Stimulated activated CD4-positive, alpha-beta T cell treated with anti-CD3 and anti-CD28 coated beads, Interleukin-1b, Interleukin-23, amount 100 ng/mL, for 24 hours (primary cell): Measurements from ENCODE around the gene CYP4F12.

Source experiments
- DNase-seq, 4 experiments: peaks; one replicate each; pipeline ENCODE4 v3.0.0-alpha.2; 2020; ENCODE audit warnings: low read depth in 4 of 4, low spot score in 1 of 4

CYP4F12 gene

GRCh38 chr19:15672580-15673175, at the start of gene CYP4F12:
CYP4F12 (plus strand) TSS chr19:15673087; CDS start chr19:15673530, 443 bp downstream.
- DNase-seq = no peak

DNA sequence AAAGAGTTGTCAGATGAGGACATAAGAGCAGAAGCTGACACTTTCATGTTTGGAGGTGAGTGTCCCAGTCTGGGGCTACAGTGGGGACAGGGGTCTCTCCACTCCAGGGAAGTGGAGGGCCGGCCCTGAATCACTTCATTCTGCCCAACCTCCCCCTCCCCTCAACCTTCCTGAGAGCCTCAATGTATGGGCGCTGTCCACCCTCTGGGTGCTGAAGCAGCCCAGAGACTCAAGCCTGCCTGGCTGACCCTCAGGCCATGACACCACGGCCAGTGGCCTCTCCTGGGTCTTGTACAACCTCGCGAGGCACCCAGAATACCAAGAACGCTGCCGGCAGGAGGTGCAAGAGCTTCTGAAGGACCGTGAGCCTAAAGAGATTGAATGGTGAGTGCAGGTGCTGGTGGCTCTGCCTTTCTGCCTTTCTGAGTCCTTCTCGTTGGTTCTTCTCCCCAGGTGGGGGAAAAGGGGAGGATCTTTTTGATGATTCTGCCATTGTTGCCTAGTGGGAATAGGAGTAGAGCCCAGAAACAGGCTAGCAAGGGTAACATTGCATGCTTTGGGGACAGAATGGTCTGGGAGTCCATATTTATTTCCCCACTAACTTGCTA, 49.1 kb upstream of the CYP4F12 start:
- no peak for DNase-seq

- DNase-seq = no peak
Measured at GRCh38 chr19:15628236-15629002, 44.5 kb upstream of the CYP4F12 start.

DNA sequence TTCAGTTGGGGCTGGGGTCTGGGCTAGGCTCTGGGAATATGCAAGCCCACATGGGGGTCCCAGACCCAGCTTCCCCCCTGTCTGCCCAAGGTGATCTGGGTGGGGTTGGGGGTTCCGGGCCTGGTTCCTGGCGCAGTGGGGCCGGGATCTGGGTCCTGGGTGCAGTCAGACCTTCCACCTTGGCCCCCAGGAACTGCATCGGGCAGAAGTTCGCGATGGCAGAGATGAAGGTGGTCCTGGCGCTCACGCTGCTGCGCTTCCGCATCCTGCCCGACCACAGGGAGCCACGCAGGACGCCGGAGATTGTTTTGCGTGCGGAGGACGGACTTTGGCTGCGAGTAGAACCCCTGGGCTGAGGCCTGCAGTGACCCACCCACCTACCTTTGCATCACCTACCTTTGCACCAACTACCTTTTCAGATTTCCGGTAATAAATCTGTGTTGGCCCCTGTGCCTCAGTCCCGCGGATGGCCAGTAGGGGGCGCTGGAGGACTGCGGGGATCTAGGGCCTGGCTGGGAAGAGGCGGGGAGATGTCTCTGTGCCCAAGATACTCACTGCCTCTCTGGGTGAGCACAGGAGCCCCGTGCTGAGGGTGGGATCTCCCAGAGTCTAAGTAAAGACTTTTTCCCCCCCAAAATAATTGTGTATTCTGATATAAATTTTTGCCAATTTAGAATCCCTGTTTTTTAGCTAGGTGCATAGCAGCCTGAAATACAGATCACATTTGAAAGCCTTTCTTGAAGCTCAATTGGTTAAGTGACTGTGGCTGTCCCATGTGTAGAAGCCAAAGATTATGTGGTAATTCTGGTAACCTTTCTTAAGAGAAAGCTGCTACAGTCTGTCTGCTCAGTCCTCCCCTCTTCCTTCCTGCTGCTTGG, 43.6 kb upstream of the CYP4F12 start:
- peak; percentile 74 to 96 (median 86) for DNase-seq

DNA sequence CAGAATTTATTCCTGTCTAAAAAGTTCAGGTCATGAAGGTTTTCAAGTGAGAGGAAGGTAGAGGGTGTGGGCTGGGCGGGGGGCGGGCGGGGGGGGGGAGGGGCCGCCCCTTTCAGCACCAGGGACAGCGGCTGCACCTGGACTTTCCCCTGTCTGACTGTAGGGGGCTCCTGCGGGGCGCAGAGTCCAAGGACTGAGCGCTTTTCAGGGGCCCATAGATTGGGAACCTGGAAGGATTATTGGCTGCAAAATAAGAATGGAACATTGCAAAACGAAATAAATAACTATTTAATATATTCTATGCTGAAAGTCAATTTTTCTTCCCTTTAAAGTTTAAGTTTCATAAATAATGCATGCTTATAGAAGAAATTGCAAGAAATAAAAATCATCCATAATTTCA, 41.1 kb upstream of the CYP4F12 start:
- peak in 1 of 4 experiments; percentile 19 for DNase-seq

- DNase-seq = no peak
Measured at GRCh38 chr19:15633082-15633835, 39.6 kb upstream of the CYP4F12 start.

DNA sequence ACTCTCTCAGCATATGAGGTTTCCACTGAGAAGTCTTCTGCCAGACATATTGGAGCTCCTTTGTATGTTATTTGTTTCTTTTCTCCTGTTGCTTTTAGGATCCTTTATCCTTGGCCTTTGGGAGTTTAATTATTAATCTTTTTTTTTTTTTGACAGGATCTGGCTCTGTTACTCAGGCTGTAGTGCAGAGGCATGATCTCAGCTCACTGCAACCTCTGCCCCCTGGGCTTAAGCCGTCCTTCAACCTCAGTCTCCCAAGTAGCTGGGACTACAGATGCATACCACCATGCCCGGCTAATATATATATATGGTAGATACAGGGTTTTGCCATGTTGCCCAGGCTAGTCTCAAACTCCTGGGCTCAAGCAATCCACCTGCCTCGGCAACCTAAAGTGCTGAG, 38.8 kb upstream of the CYP4F12 start:
- DNase-seq = no peak

DNA sequence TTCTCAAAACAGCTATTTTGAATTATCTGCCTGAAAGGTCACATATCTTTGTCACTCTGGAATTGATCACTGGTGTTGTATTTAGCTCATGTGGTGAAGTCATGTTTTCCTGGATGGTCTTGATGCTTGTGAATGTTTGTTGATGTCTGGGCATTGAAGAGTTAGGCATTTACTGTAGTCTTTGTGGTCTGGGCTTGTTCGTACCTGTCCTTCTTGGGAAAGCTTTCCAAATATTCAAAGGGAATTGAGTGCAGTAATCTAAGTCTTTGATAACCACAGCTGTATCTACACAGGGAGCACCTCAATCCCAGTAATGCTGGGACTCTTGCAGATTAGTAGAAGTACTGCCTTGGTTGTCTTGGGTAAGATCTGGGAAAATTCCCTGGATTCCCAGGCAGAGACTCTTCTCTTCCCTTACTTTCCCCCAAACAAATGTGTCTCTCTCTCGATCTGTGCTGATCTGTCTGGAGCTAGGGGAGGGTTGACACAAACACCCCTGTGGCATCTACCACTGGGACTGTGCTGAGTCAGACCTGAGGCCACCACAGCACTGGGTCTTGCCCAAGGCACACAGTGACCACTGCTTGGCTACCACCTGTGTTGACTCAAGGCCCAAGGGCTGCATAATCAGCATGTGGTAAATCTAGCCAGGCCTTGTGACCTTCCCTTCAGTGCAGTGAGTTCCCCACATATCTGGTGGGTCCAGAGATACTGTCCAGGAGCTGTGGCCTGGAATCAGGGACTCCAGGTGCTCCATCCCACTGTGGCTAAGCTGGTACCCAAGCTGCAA, 37.7 kb upstream of the CYP4F12 start:
- no peak for DNase-seq

GRCh38 chr19:15636026-15636425, 36.9 kb upstream of the CYP4F12 start:
- DNase-seq = no peak

GRCh38 chr19:15639596-15639995, 33.3 kb upstream of the CYP4F12 start:
- DNase-seq = no peak

- DNase-seq = no peak
Measured at GRCh38 chr19:15640294-15640903, 32.5 kb upstream of the CYP4F12 start, which contains the start of gene CYP4F3. CYP4F3 (plus strand) TSS chr19:15640897; CDS start chr19:15641416, 519 bp downstream.

- no peak for DNase-seq
Measured at GRCh38 chr19:15640904-15641597, 31.8 kb upstream of the CYP4F12 start.

GRCh38 chr19:15641901-15642491, 30.9 kb upstream of the CYP4F12 start:
- no peak for DNase-seq

- no peak for DNase-seq
Measured at GRCh38 chr19:15642807-15643206, 30.1 kb upstream of the CYP4F12 start.

DNA sequence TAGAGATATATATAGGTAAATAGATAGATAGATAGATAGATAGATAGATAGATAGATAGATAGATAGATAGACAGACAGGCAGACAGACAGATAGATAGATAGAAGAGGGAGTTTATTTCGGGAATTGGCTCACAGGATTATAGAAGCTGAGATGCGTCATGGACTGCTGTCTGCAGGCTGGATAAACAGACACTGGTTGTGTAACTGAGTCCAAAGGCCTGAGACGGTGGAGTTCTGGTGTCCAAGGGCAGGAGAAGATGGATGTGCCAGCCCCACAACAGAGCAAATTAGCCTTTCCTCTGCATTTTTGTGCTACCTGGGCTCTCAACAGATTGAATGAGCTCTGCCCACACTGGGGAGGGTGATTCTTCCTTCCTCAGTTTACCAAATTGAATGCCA, 29.5 kb upstream of the CYP4F12 start:
- DNase-seq = no peak

GRCh38 chr19:15644066-15644741, 28.7 kb upstream of the CYP4F12 start:
- no peak for DNase-seq

GRCh38 chr19:15644816-15645215, 28.1 kb upstream of the CYP4F12 start:
- DNase-seq = no peak

- DNase-seq = no peak
Measured at GRCh38 chr19:15649526-15649925, 23.4 kb upstream of the CYP4F12 start.
